ENCODE data around the gene NUDT3.

Gene NUDT3

DNA sequence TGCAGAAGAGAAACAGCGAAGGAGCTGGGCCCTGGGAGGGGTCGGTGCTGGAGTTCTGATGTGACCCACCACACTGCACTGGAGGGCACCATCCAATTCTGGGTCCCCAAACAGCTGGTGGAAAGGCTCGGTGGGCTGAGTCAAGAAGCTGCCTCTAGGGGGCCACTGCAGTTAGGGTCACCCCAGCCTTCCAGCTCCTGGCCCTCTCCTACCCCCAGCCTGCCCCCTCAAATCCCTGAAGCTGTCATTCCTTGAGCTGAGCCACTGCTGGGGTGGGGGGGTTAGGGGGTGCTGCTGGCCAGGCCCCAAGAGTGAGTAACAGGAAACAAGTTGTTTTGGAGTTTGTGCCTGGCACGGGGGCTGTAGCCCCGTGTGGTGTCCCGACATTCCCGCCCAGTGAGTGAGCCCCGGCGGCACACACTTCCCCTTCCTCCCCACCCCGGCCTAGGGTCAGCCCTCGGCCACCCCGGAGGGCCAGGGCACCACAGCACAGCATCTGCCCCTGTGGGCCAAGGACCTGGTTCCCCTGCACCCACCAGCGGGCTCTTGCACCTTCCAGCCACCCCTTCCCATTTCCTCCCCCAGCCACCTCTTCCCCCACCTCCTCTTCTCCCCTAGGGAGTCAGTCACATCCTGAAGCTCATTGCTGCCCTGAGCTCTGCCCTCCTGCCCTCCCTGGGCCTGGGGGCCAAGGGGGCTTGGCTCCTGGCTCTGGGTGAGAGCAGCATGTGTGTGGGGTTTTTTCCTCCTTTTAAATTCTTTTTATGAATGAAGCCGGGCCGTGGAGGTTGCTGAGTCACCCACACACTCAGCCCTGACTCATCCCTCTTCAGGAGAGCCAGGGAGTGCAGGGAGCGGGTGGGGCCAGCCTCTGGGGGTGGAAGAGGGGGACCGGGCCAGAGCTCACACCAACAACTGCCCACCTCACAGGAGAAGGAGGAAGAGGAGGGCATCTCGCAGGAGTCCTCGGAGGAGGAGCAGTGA is 148.3 kb downstream of the NUDT3 start:
- TF ChIP-seq, protein P1, sequence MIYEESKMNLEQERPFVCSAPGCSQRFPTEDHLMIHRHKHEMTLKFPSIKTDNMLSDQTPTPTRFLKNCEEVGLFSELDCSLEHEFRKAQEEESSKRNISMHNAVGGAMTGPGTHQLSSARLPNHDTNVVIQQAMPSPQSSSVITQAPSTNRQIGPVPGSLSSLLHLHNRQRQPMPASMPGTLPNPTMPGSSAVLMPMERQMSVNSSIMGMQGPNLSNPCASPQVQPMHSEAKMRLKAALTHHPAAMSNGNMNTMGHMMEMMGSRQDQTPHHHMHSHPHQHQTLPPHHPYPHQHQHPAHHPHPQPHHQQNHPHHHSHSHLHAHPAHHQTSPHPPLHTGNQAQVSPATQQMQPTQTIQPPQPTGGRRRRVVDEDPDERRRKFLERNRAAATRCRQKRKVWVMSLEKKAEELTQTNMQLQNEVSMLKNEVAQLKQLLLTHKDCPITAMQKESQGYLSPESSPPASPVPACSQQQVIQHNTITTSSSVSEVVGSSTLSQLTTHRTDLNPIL (CRISPR knock-in tag; IDR thresholded peaks at IDR 0.05; ENCODE audit: low read depth) = no peak
- TF ChIP-seq SNAI2 (CRISPR knock-in tag; IDR thresholded peaks at IDR 0.05) = 0 out of 2 replicates have a peak, but pooled peaks have one; percentile 15
- TF ChIP-seq, protein P2, sequence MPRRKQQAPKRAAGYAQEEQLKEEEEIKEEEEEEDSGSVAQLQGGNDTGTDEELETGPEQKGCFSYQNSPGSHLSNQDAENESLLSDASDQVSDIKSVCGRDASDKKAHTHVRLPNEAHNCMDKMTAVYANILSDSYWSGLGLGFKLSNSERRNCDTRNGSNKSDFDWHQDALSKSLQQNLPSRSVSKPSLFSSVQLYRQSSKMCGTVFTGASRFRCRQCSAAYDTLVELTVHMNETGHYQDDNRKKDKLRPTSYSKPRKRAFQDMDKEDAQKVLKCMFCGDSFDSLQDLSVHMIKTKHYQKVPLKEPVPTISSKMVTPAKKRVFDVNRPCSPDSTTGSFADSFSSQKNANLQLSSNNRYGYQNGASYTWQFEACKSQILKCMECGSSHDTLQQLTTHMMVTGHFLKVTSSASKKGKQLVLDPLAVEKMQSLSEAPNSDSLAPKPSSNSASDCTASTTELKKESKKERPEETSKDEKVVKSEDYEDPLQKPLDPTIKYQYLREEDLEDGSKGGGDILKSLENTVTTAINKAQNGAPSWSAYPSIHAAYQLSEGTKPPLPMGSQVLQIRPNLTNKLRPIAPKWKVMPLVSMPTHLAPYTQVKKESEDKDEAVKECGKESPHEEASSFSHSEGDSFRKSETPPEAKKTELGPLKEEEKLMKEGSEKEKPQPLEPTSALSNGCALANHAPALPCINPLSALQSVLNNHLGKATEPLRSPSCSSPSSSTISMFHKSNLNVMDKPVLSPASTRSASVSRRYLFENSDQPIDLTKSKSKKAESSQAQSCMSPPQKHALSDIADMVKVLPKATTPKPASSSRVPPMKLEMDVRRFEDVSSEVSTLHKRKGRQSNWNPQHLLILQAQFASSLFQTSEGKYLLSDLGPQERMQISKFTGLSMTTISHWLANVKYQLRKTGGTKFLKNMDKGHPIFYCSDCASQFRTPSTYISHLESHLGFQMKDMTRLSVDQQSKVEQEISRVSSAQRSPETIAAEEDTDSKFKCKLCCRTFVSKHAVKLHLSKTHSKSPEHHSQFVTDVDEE (CRISPR knock-in tag; IDR thresholded peaks at IDR 0.05) = no peak
- TF ChIP-seq TOX (CRISPR knock-in tag; IDR thresholded peaks at IDR 0.05; ENCODE audit: borderline replicate concordance) = no peak
- TF ChIP-seq ZC3H10 (CRISPR knock-in tag; IDR thresholded peaks at IDR 0.05) = no peak
- TF ChIP-seq ISL1 (CRISPR knock-in tag; IDR thresholded peaks at IDR 0.05) = no peak
- TF ChIP-seq ZFP30 (CRISPR knock-in tag; IDR thresholded peaks at IDR 0.05) = no peak
- TF ChIP-seq, protein P3, sequence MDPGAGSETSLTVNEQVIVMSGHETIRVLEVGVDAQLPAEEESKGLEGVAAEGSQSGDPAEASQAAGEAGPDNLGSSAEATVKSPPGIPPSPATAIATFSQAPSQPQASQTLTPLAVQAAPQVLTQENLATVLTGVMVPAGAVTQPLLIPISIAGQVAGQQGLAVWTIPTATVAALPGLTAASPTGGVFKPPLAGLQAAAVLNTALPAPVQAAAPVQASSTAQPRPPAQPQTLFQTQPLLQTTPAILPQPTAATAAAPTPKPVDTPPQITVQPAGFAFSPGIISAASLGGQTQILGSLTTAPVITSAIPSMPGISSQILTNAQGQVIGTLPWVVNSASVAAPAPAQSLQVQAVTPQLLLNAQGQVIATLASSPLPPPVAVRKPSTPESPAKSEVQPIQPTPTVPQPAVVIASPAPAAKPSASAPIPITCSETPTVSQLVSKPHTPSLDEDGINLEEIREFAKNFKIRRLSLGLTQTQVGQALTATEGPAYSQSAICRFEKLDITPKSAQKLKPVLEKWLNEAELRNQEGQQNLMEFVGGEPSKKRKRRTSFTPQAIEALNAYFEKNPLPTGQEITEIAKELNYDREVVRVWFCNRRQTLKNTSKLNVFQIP (CRISPR knock-in tag; IDR thresholded peaks at IDR 0.05; ENCODE audit: borderline replicate concordance, low read depth) = no peak
- no peak for TF ChIP-seq RARB (CRISPR knock-in tag; IDR thresholded peaks at IDR 0.05)
- TF ChIP-seq, protein P4, sequence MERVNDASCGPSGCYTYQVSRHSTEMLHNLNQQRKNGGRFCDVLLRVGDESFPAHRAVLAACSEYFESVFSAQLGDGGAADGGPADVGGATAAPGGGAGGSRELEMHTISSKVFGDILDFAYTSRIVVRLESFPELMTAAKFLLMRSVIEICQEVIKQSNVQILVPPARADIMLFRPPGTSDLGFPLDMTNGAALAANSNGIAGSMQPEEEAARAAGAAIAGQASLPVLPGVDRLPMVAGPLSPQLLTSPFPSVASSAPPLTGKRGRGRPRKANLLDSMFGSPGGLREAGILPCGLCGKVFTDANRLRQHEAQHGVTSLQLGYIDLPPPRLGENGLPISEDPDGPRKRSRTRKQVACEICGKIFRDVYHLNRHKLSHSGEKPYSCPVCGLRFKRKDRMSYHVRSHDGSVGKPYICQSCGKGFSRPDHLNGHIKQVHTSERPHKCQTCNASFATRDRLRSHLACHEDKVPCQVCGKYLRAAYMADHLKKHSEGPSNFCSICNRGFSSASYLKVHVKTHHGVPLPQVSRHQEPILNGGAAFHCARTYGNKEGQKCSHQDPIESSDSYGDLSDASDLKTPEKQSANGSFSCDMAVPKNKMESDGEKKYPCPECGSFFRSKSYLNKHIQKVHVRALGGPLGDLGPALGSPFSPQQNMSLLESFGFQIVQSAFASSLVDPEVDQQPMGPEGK (CRISPR knock-in tag; IDR thresholded peaks at IDR 0.05; ENCODE audit: borderline replicate concordance) = peak; percentile 34; the same call in 1 of the 2 replicates
- TF ChIP-seq TCF4 (CRISPR knock-in tag; IDR thresholded peaks at IDR 0.05; ENCODE audit: borderline replicate concordance) = no peak
- peak; percentile 69 for ATAC-seq

DNA sequence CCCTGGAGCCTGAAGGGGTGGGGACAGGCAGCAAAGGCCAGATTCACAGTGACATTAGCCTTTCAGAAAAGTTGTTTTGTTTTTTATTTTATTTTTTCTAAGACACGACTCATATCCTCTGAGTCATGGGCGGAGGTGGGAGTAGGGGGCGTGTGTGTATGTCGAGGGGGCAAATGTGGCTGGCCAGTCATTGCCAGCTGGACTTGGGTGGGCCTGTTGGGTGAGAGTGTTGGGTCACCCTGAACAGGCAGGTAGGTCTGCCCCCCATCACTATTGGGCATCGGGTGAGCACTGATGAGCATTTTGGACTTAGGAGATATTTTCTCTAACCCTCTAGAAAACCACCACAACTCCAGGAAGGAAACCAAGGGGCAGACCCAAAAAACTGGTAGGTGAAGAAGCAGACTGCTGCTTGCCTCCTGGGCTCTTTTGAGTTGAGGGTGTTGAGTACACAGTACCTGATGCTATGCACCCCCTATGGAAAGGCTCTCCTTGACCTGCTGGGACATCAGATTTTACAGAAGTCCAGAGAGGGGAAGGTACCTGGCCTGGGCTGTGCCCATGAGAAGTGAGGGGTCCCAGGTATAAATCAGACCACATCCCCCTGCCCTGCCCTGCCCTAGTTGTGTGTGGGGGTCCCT is 149.2 kb downstream of the NUDT3 start:
- TF ChIP-seq, protein P2 (CRISPR knock-in tag; IDR thresholded peaks at IDR 0.05) = no peak
- TF ChIP-seq, protein P3 (CRISPR knock-in tag; IDR thresholded peaks at IDR 0.05; ENCODE audit: borderline replicate concordance, low read depth) = no peak
- TF ChIP-seq ZNF565 (CRISPR knock-in tag; conservative IDR thresholded peaks at IDR 0.05; ENCODE audit: low read depth) (no peak), ISL1 (CRISPR knock-in tag; IDR thresholded peaks at IDR 0.05) (no peak), TOX (CRISPR knock-in tag; IDR thresholded peaks at IDR 0.05; ENCODE audit: borderline replicate concordance) (no peak), PPARA (CRISPR knock-in tag; IDR thresholded peaks at IDR 0.05; ENCODE audit: borderline replicate concordance) (no peak), CSDC2 (CRISPR knock-in tag; IDR thresholded peaks at IDR 0.05) (no peak), ZC3H10 (CRISPR knock-in tag; IDR thresholded peaks at IDR 0.05) (no peak), RARB (CRISPR knock-in tag; IDR thresholded peaks at IDR 0.05) (no peak), ARNTL (CRISPR knock-in tag; IDR thresholded peaks at IDR 0.05; ENCODE audit: borderline replicate concordance, low read depth) (no peak), GLIS3 (CRISPR knock-in tag; IDR thresholded peaks at IDR 0.05) (no peak)
- no peak for ATAC-seq

Measured in SK-N-SH treated with all-trans-retinoic acid at 6 μM for 48 hours (cell line).